ENCODE measurements around the gene NOX4. TPM values are rescaled to one million over a fixed set of nuclear protein-coding genes. Genes with fewer than 3 reads are reported as not detected.
"Not testable (repeated sequence)": the region's sequence is repeated elsewhere in the genome, so short reads cannot be mapped to it uniquely, and the experiment has no call there.

The NOX4 gene
- total RNA-seq, 2 experiments from 2014 or later: not detected

- no peak overlapping the region for H3K27ac Mint-ChIP-seq
- DNase-seq: no peak
- no peak for ATAC-seq (ENCODE audit: low read depth)
- H3K4me1 Mint-ChIP-seq: no peaks in the 10 kb centered on the region
- no peaks in the 10 kb centered on the region for H3K36me3 Mint-ChIP-seq
- no peaks in the 10 kb centered on the region for H3K9me3 Mint-ChIP-seq
- POLR2A ChIA-PET: no interaction called here
- no peak overlapping the region for H3K4me3 Mint-ChIP-seq
- no peaks in the 10 kb centered on the region for H3K27me3 Mint-ChIP-seq
These were observed 47.5 kb downstream of the NOX4 start for GRCh38 chr11:89443361-89444322.

GRCh38 chr11:89442801-89443200, 48.4 kb downstream of the NOX4 start:
- no peak overlapping the region for H3K4me3 Mint-ChIP-seq
- no peak for DNase-seq

DNA sequence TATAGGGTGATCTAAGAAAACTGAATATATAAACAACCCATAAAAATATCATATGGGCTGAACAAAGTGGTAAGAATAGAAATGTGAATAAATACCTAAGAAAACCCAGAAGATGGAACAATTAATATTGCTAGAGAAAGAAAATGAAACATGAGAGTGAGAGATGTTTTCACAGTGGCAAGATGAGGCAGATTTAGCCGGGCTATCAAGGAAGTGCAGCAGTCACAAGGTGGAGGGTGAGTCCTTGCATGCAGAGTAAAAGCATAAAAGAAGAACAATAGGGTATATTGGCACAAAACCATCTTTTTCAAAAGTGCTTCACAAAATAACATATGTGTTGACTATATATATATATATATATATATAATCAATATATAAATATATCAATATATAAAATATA, 49.6 kb downstream of the NOX4 start:
- no peaks in the 10 kb centered on the region for H3K4me1 Mint-ChIP-seq
- DNase-seq (no peak), ATAC-seq (ENCODE audit: low read depth) (no peak)
- H3K4me3 Mint-ChIP-seq: no peak overlapping the region
- no peak overlapping the region for H3K27ac Mint-ChIP-seq
- H3K36me3 Mint-ChIP-seq: no peaks in the 10 kb centered on the region
- POLR2A ChIA-PET: no interaction called here
- H3K9me3 Mint-ChIP-seq: no peaks in the 10 kb centered on the region
- no peaks in the 10 kb centered on the region for H3K27me3 Mint-ChIP-seq

More at GRCh38 chr11:89442801-89443200, 48.4 kb downstream of the NOX4 start:
- no peaks in the 10 kb centered on the region for H3K4me1 Mint-ChIP-seq
- POLR2A ChIA-PET: no interaction called here
- H3K36me3 Mint-ChIP-seq: no peaks in the 10 kb centered on the region
- no peaks in the 10 kb centered on the region for H3K9me3 Mint-ChIP-seq
- no peak for ATAC-seq (ENCODE audit: low read depth)
- H3K27me3 Mint-ChIP-seq: no peaks in the 10 kb centered on the region
- no peak overlapping the region for H3K27ac Mint-ChIP-seq

DNA sequence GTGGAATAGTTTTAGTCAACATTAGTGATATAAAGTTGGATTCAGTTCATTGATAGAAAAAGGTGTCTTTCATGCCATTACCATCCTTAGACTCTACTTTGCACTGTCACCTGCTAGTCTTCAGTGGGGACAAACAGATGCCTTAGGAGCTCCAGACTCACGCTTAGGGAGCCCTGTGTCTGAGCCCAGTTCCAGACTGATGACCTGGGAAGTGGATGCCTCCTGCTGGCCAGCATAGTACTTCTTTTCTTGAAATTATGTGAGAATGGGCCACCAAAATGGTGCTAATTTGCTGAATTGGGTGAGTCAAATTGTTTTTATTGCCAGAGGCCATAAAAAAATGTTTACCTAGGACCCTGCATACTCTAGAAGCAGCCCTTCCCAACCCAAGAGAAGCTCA, 53.9 kb downstream of the NOX4 start:
- POLR2A ChIA-PET: no interaction called here
- Mint-ChIP-seq H3K9me3 (no peaks in the 10 kb centered on the region), H3K27ac (no peak overlapping the region), H3K36me3 (no peaks in the 10 kb centered on the region), H3K4me3 (no peak overlapping the region), H3K4me1 (no peaks in the 10 kb centered on the region), H3K27me3 (no peaks in the 10 kb centered on the region)
- no peak for DNase-seq
- no peak for ATAC-seq (ENCODE audit: low read depth)

- Mint-ChIP-seq H3K9me3 (no peaks in the 10 kb centered on the region), H3K4me3 (no peak overlapping the region), H3K27me3 (no peaks in the 10 kb centered on the region), H3K36me3 (no peaks in the 10 kb centered on the region), H3K27ac (no peak overlapping the region), H3K4me1 (no peaks in the 10 kb centered on the region)
- POLR2A ChIA-PET: no interaction called here
- no peak for DNase-seq
- no peak for ATAC-seq (ENCODE audit: low read depth)
These were observed 55.1 kb downstream of the NOX4 start for GRCh38 chr11:89436071-89436470.

DNA sequence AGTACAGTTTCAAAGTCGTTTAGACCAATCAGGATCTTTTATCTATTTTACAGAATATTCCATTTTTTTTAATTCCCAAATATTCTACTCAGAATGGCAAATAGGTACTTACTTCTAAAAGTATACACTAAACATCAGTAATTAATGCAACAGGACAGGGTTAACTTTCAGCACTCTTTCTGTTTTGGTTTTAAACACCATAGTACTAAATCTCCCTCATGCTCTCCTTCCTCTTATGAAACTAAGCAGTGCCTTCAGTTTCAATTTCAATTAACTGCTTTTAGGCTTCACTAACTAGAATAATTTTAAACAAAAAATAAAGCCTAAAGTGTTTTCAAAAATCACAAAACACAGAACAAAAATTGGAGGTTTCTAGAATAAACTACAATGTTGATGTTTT, 57.9 kb downstream of the NOX4 start:
- no peaks in the 10 kb centered on the region for H3K9me3 Mint-ChIP-seq
- no peak for DNase-seq
- no peaks in the 10 kb centered on the region for H3K27me3 Mint-ChIP-seq
- no peaks in the 10 kb centered on the region for H3K4me1 Mint-ChIP-seq
- H3K36me3 Mint-ChIP-seq: no peaks in the 10 kb centered on the region
- H3K4me3 Mint-ChIP-seq: no peak overlapping the region
- no peak for ATAC-seq (ENCODE audit: low read depth)
- POLR2A ChIA-PET: no interaction called here
- H3K27ac Mint-ChIP-seq: no peak overlapping the region

DNA sequence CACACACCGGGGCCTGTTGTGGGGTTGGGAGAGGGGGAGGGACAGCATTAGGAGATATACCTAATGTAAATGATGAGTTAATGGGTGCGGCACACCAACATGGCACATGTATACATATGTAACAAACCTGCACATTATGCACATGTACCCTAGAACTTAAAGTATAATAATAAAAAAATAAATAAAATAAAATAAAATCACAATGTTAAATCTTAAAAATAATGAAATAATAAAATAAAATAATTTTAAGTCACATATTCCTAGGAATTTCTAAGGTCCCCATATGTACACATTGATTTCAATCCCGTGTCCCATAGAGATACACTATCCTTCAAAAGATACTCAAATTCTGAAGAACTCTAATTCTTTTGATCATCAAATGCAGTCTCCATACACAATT, 59.0 kb downstream of the NOX4 start:
- POLR2A ChIA-PET; DNase-seq; H3K4me1 Mint-ChIP-seq; H3K9me3 Mint-ChIP-seq; H3K36me3 Mint-ChIP-seq; H3K27ac Mint-ChIP-seq; H3K27me3 Mint-ChIP-seq; H3K4me3 Mint-ChIP-seq; ATAC-seq (ENCODE audit: low read depth): not testable (repeated sequence)

DNA sequence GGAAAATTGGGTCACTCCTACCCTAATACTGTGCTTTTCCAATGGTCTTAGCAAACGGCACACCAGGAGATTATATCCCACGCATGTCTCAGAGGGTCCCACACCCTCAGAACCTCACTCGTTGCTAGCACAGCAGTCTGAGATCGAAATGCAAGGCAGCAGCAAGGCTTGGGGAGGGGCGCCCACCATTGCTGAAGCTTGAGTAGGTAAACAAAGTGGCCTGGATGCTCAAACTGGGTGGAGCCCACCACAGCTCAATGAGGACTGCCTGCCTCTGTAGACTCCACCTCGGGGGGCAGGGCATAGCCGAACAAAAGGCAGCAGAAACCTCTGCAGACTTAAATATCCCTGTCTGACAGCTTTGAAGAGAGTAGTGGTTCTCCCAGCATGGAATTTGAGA, 64.7 kb downstream of the NOX4 start:
- H3K4me3 Mint-ChIP-seq; H3K27me3 Mint-ChIP-seq; H3K4me1 Mint-ChIP-seq; H3K9me3 Mint-ChIP-seq; DNase-seq; H3K36me3 Mint-ChIP-seq; H3K27ac Mint-ChIP-seq; POLR2A ChIA-PET; ATAC-seq (ENCODE audit: low read depth): not testable (repeated sequence)

DNA sequence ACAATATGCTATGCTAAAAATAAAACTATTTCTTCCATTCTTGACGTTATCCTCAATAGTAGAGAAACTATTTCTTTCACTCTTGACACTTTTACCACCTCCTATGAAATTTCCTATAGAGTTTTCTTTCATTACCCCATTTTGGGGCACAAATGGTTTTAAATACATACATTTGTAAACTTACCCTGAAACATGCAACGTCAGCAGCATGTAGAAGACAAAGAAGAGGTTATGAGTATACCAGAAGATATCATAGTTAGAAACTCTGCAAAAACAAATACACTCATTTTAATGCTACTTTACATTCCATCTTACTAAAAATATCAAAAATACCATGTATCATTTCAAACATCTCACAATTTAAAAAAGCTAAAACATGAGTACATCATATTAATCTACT, 69.5 kb downstream of the NOX4 start:
- ATAC-seq (ENCODE audit: low read depth) (no peak), DNase-seq (no peak)
- H3K4me1 Mint-ChIP-seq: no peaks in the 10 kb centered on the region
- no peaks in the 10 kb centered on the region for H3K27me3 Mint-ChIP-seq
- no peak overlapping the region for H3K4me3 Mint-ChIP-seq
- H3K27ac Mint-ChIP-seq: no peak overlapping the region
- POLR2A ChIA-PET: no interaction called here
- no peaks in the 10 kb centered on the region for H3K36me3 Mint-ChIP-seq
- H3K9me3 Mint-ChIP-seq: no peaks in the 10 kb centered on the region

GRCh38 chr11:89420981-89421380, 70.2 kb downstream of the NOX4 start:
- POLR2A ChIA-PET: no interaction called here
- ATAC-seq (ENCODE audit: low read depth): no peak
- Mint-ChIP-seq H3K9me3 (no peaks in the 10 kb centered on the region), H3K36me3 (no peaks in the 10 kb centered on the region), H3K27ac (no peak overlapping the region), H3K4me1 (no peaks in the 10 kb centered on the region), H3K4me3 (no peak overlapping the region), H3K27me3 (no peaks in the 10 kb centered on the region)
- DNase-seq: no peak

GRCh38 chr11:89416961-89417360, 74.2 kb downstream of the NOX4 start:
- Mint-ChIP-seq H3K27me3 (no peaks in the 10 kb centered on the region), H3K4me1 (no peaks in the 10 kb centered on the region), H3K4me3 (no peak overlapping the region), H3K9me3 (no peaks in the 10 kb centered on the region), H3K27ac (no peak overlapping the region), H3K36me3 (no peaks in the 10 kb centered on the region)
- DNase-seq (no peak), ATAC-seq (ENCODE audit: low read depth) (no peak)
- POLR2A ChIA-PET: no interaction called here

- H3K4me3 Mint-ChIP-seq; POLR2A ChIA-PET; H3K27ac Mint-ChIP-seq; H3K27me3 Mint-ChIP-seq; H3K4me1 Mint-ChIP-seq; DNase-seq; ATAC-seq (ENCODE audit: low read depth); H3K36me3 Mint-ChIP-seq; H3K9me3 Mint-ChIP-seq: not testable (repeated sequence)
These were observed 80.1 kb downstream of the NOX4 start for GRCh38 chr11:89411112-89411511.

GRCh38 chr11:89410666-89411065, 80.5 kb downstream of the NOX4 start:
- ATAC-seq (ENCODE audit: low read depth); H3K4me3 Mint-ChIP-seq; H3K27me3 Mint-ChIP-seq; DNase-seq; H3K4me1 Mint-ChIP-seq; H3K36me3 Mint-ChIP-seq; H3K9me3 Mint-ChIP-seq; H3K27ac Mint-ChIP-seq; POLR2A ChIA-PET: not testable (repeated sequence)

DNA sequence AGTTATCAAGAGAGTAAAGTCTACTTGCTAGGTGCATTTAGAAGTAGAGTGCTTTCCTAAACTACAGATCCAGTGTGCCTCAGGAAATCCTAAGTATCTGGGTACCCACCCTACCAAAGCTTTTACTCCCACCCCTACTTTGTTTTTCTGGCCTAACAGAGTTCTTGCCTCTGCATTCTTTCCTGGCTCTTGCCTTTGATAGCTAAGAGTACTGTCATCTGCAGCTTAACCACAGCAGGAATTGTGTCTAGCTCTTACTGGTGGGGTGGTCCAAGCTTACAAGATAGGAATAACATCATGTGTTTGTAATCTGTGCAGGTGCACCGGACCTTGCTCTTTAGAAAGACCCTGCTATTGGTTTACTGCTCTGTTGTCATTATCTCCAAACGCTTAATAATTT, 82.7 kb downstream of the NOX4 start:
- POLR2A ChIA-PET; H3K27ac Mint-ChIP-seq; H3K9me3 Mint-ChIP-seq; DNase-seq; H3K27me3 Mint-ChIP-seq; ATAC-seq (ENCODE audit: low read depth); H3K4me3 Mint-ChIP-seq; H3K36me3 Mint-ChIP-seq; H3K4me1 Mint-ChIP-seq: not testable (repeated sequence)

Measured in activated naive CD8-positive, alpha-beta T cell treated with anti-CD3 and anti-CD28 coated beads, Interleukin-2, amount 10 ng/mL, durations not matched to agents 7 days and 5 days (primary cell).